GM12878 (cell line): Measurements from ENCODE around the gene SASH3. TPM values are rescaled to one million over a fixed set of nuclear protein-coding genes. Genes with fewer than 3 reads are reported as not detected.

Source experiments
- BACH1 ChIP-seq: fragments of 450-650 bp; IDR thresholded peaks from 2 replicates; pipeline ENCODE4 v1.6.1; 2017; ENCODE audit warnings: mild to moderate bottlenecking, borderline replicate concordance
- BRCA1 ChIP-seq: IDR thresholded peaks from 2 replicates; pipeline ENCODE4 v1.6.1; 2011; ENCODE audit warnings: low read depth, low read length, improper control_type of control experiment
- DPF2 ChIP-seq: fragments of 450-650 bp; IDR thresholded peaks from 2 replicates; pipeline ENCODE4 v1.6.1; 2017; ENCODE audit warnings: mild to moderate bottlenecking
- E2F8 ChIP-seq: fragments of 450-650 bp; IDR thresholded peaks from 2 replicates; pipeline ENCODE4 v1.6.1; 2018; ENCODE audit warnings: mild to moderate bottlenecking, low read depth, moderate library complexity; ENCODE audit not compliant: partially characterized antibody
- ETV6 ChIP-seq, 2 experiments: fragments of 450-650 bp in 1 of 2; IDR thresholded peaks in 1 of 2; conservative IDR thresholded peaks in 1 of 2; 2 replicates each; pipeline ENCODE4 v1.6.1; 2014; ENCODE audit warnings: antibody characterized with exemption in 1 of 2, borderline replicate concordance in 1 of 2, low read depth in 1 of 2, mild to moderate bottlenecking in 1 of 2, moderate library complexity in 1 of 2
- HDGF ChIP-seq: fragments of 450-650 bp; IDR thresholded peaks from 2 replicates; pipeline ENCODE4 v1.6.1; 2016; ENCODE audit warnings: antibody characterized with exemption
- NR2C2 ChIP-seq: IDR thresholded peaks from 2 replicates; pipeline ENCODE4 v1.6.1; 2011; ENCODE audit warnings: borderline replicate concordance, low read depth; ENCODE audit not compliant: control insufficient read depth, insufficient read length
- POLR2A ChIP-seq: IDR thresholded peaks from 2 replicates; pipeline ENCODE4 v1.6.1; 2011; ENCODE audit warnings: low read depth, mild to moderate bottlenecking, low read length
- POLR2AphosphoS2 ChIP-seq: IDR thresholded peaks from 2 replicates; pipeline ENCODE4 v1.6.1; 2011; ENCODE audit warnings: low read depth, mild to moderate bottlenecking, low read length, improper control_type of control experiment, moderate library complexity
- STAT3 ChIP-seq: IDR thresholded peaks from 2 replicates; pipeline ENCODE4 v1.6.1; 2011; ENCODE audit warnings: low read depth, low read length, improper control_type of control experiment
- WRNIP1 ChIP-seq: IDR thresholded peaks from 2 replicates; pipeline ENCODE4 v1.6.1; 2011; ENCODE audit warnings: low read depth, low read length, improper control_type of control experiment, borderline replicate concordance
- YBX1 ChIP-seq: fragments of 450-650 bp; IDR thresholded peaks from 2 replicates; pipeline ENCODE4 v1.6.1; 2016; ENCODE audit warnings: antibody characterized with exemption
- ZBTB11 ChIP-seq: fragments of 450-650 bp; formaldehyde crosslinking; IDR thresholded peaks from 2 replicates; pipeline ENCODE4 v1.5.0; 2022; ENCODE audit warnings: mild to moderate bottlenecking, missing genetic modification characterization
- ZNF217 ChIP-seq: fragments of 450-650 bp; IDR thresholded peaks from 2 replicates; pipeline ENCODE4 v1.6.1; 2017; ENCODE audit warnings: antibody characterized with exemption, mild to moderate bottlenecking
- polyA plus RNA-seq, 11 experiments: library from polyadenylated mRNA; depleted of rRNA in 4 of 11; unstranded in 6 of 11; stranded (reverse) in 5 of 11; fragments of >200 nt; fragmentation: Nextera tagmentation in 4 of 11; fragmentation: Illumina TruSeq in 1 of 11; extraction: Ambion mirVana in 4 of 11; extraction: Trizol in 1 of 11; gene quantifications; 1 replicate in 1 of 11; 2 replicates in 10 of 11; pipeline versions ENCODE4 v1.2.1 to v1.2.3, GENCODE V29; 2011 to 2016; ENCODE audit warnings: inconsistent platforms in 2 of 11, missing spikeins in 2 of 11, low read depth in 1 of 11
- total RNA-seq, 4 experiments: library from RNA; depleted of rRNA in 3 of 4; stranded (reverse); fragments of >200 nt in 3 of 4; fragmentation: Illumina TruSeq in 1 of 4; extraction: Trizol in 1 of 4; gene quantifications; 2 replicates each; pipeline versions ENCODE4 v1.2.1 to v1.2.3, GENCODE V29; 2013 to 2021
- TF ChIP-seq, protein P1 (sequence below): fragments of 450-650 bp; IDR thresholded peaks from 2 replicates; pipeline ENCODE4 v1.6.1; 2016; ENCODE audit warnings: mild to moderate bottlenecking
- TF ChIP-seq, protein P2 (sequence below): IDR thresholded peaks from 2 replicates; pipeline ENCODE4 v1.6.1; 2011; ENCODE audit warnings: borderline replicate concordance, low read depth, mild to moderate bottlenecking, moderate library complexity, low read length; ENCODE audit not compliant: insufficient read depth, poor library complexity, severe bottlenecking
- TF ChIP-seq, protein P3 (sequence below): IDR thresholded peaks from 2 replicates; pipeline ENCODE4 v1.6.1; 2012; ENCODE audit warnings: low read depth, low read length, improper control_type of control experiment
- TF ChIP-seq, protein P4 (sequence below): fragments of 450-650 bp; formaldehyde crosslinking; IDR thresholded peaks from 2 replicates; pipeline ENCODE4 v1.4.0; 2020; ENCODE audit warnings: mild to moderate bottlenecking, moderate library complexity

SASH3 gene
- total and polyA plus RNA-seq, 10 of the 15 experiments (the other 5 are each of a cell fraction or from before 2014, with no cell fraction given): 23.1 to 233 (median 160) TPM

DNA sequence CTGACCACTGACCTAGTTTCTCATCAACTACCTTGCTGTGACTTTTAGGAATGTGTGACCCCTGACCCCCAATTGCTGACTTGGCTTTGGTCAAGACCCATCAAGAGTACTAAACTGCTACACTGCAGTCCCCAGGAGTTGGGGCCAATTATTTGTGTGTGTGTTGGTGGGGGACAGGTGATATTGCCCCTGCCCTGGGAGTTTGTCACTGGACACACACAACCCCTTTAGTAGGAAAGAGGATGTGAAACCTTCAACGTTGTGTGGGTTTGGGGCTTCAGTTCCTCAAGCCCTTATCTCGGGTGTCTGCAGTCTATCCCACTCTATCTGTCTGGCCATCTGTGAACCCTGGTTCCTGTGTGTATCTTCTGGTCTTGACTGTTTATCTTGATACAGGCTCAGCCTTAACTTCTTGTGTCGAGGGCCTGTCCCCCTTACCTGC, 6.5 kb downstream of the SASH3 start (continued):
- TF ChIP-seq E2F8 (no peak), POLR2A (no peak), NR2C2 (no peak), DPF2 (peak; percentile 99), POLR2AphosphoS2 (peak; percentile 49), ZBTB11 (CRISPR knock-in tag) (no peak), HDGF (no peak), BACH1 (peak; percentile 68; the same call in 1 of the 2 replicates), WRNIP1 (no peak), ETV6 (conservative IDR thresholded peaks at IDR 0.05 in 1 of 2, IDR thresholded peaks at IDR 0.05 in 1 of 2; ENCODE audit: borderline replicate concordance in 1 of 2, low read depth in 1 of 2) (peak in 1 of 2 experiments; percentile 74; a peak in 2 of 4 replicates), YBX1 (no peak), BRCA1 (no peak), ZNF217 (no peak), STAT3 (no peak)
- TF ChIP-seq, protein P1, sequence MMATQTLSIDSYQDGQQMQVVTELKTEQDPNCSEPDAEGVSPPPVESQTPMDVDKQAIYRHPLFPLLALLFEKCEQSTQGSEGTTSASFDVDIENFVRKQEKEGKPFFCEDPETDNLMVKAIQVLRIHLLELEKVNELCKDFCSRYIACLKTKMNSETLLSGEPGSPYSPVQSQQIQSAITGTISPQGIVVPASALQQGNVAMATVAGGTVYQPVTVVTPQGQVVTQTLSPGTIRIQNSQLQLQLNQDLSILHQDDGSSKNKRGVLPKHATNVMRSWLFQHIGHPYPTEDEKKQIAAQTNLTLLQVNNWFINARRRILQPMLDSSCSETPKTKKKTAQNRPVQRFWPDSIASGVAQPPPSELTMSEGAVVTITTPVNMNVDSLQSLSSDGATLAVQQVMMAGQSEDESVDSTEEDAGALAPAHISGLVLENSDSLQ: no peak; the same call in 1 of the 2 replicates
- TF ChIP-seq, protein P2, sequence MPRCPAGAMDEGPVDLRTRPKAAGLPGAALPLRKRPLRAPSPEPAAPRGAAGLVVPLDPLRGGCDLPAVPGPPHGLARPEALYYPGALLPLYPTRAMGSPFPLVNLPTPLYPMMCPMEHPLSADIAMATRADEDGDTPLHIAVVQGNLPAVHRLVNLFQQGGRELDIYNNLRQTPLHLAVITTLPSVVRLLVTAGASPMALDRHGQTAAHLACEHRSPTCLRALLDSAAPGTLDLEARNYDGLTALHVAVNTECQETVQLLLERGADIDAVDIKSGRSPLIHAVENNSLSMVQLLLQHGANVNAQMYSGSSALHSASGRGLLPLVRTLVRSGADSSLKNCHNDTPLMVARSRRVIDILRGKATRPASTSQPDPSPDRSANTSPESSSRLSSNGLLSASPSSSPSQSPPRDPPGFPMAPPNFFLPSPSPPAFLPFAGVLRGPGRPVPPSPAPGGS: no peak
- TF ChIP-seq, protein P3, sequence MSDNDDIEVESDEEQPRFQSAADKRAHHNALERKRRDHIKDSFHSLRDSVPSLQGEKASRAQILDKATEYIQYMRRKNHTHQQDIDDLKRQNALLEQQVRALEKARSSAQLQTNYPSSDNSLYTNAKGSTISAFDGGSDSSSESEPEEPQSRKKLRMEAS: no peak
- TF ChIP-seq, protein P4, sequence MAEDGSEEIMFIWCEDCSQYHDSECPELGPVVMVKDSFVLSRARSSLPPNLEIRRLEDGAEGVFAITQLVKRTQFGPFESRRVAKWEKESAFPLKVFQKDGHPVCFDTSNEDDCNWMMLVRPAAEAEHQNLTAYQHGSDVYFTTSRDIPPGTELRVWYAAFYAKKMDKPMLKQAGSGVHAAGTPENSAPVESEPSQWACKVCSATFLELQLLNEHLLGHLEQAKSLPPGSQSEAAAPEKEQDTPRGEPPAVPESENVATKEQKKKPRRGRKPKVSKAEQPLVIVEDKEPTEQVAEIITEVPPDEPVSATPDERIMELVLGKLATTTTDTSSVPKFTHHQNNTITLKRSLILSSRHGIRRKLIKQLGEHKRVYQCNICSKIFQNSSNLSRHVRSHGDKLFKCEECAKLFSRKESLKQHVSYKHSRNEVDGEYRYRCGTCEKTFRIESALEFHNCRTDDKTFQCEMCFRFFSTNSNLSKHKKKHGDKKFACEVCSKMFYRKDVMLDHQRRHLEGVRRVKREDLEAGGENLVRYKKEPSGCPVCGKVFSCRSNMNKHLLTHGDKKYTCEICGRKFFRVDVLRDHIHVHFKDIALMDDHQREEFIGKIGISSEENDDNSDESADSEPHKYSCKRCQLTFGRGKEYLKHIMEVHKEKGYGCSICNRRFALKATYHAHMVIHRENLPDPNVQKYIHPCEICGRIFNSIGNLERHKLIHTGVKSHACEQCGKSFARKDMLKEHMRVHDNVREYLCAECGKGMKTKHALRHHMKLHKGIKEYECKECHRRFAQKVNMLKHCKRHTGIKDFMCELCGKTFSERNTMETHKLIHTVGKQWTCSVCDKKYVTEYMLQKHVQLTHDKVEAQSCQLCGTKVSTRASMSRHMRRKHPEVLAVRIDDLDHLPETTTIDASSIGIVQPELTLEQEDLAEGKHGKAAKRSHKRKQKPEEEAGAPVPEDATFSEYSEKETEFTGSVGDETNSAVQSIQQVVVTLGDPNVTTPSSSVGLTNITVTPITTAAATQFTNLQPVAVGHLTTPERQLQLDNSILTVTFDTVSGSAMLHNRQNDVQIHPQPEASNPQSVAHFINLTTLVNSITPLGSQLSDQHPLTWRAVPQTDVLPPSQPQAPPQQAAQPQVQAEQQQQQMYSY (CRISPR knock-in tag): no peak
